Nephron progenitor cell (in vitro differentiated cells): Measurements from ENCODE around the gene EXTL1.

ENCODE experiments used
- DNase-seq: peaks from one replicate; pipeline ENCODE4 v3.0.0; 2021
- H3K27ac Mint-ChIP-seq: 2 replicates; pipeline ENCODE4 v1.8.0; 2021; ENCODE audit warnings: mild to moderate bottlenecking, moderate library complexity, mixed read lengths
- H3K27me3 Mint-ChIP-seq: 2 replicates; pipeline ENCODE4 v1.8.0; 2021; ENCODE audit warnings: mild to moderate bottlenecking, low read depth, mixed read lengths; ENCODE audit not compliant: poor library complexity
- H3K36me3 Mint-ChIP-seq: 2 replicates; pipeline ENCODE4 v1.8.0; 2021; ENCODE audit warnings: low read depth, mixed read lengths
- H3K4me1 Mint-ChIP-seq: 2 replicates; pipeline ENCODE4 v1.8.0; 2021; ENCODE audit warnings: mixed read lengths
- H3K4me3 Mint-ChIP-seq: 2 replicates; pipeline ENCODE4 v1.8.0; 2021; ENCODE audit warnings: mild to moderate bottlenecking, moderate library complexity, mixed read lengths
- H3K9me3 Mint-ChIP-seq: 2 replicates; pipeline ENCODE4 v1.8.0; 2021; ENCODE audit warnings: mild to moderate bottlenecking, moderate library complexity, mixed read lengths
- TF ChIP-seq, protein P1 (sequence below): fragments of 200-600 bp; sonication (generic); IDR thresholded peaks from 2 replicates; pipeline ENCODE4 v1.5.0; 2021; ENCODE audit warnings: antibody characterized with exemption

EXTL1 gene

DNA sequence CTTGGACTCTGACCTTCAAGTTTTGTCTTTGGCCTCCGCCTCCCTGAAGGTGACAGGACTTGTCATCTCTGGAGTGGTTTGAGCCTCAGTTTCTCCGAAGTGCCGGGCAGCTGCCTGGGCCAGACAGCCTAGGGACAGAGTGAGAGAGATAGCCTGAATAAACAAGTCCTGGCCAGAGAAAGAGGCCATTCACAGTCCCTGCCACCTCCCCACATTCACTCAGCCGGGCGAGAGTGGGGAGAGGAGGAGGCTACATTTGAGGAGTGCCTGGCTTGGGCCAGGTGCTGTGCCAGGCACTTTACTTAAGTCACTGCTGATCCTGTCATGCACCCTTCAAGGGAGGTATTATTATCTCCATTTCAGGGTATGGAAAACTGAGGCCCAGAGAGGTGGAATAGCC lies 3.5 kb downstream of the EXTL1 start:
- Mint-ChIP-seq H3K4me3 (no peak overlapping the region), H3K36me3 (no peaks in the 10 kb centered on the region), H3K9me3 (no peaks in the 10 kb centered on the region), H3K4me1 (peaks cover 50% of the 10 kb centered on the region), H3K27ac (no peak overlapping the region), H3K27me3 (peaks cover 3% of the 10 kb centered on the region)
- no peak for DNase-seq
- TF ChIP-seq, protein P1, sequence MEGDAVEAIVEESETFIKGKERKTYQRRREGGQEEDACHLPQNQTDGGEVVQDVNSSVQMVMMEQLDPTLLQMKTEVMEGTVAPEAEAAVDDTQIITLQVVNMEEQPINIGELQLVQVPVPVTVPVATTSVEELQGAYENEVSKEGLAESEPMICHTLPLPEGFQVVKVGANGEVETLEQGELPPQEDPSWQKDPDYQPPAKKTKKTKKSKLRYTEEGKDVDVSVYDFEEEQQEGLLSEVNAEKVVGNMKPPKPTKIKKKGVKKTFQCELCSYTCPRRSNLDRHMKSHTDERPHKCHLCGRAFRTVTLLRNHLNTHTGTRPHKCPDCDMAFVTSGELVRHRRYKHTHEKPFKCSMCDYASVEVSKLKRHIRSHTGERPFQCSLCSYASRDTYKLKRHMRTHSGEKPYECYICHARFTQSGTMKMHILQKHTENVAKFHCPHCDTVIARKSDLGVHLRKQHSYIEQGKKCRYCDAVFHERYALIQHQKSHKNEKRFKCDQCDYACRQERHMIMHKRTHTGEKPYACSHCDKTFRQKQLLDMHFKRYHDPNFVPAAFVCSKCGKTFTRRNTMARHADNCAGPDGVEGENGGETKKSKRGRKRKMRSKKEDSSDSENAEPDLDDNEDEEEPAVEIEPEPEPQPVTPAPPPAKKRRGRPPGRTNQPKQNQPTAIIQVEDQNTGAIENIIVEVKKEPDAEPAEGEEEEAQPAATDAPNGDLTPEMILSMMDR, result no peak

- Mint-ChIP-seq H3K27ac (no peak overlapping the region), H3K4me3 (no peak overlapping the region), H3K36me3 (no peaks in the 10 kb centered on the region), H3K27me3 (peaks cover 3% of the 10 kb centered on the region), H3K9me3 (no peaks in the 10 kb centered on the region), H3K4me1 (peaks cover 46% of the 10 kb centered on the region)
- TF ChIP-seq, protein P1, result no peak
- no peak for DNase-seq
Measured at GRCh38 chr1:26025517-26025916, 3.9 kb downstream of the EXTL1 start.

DNA sequence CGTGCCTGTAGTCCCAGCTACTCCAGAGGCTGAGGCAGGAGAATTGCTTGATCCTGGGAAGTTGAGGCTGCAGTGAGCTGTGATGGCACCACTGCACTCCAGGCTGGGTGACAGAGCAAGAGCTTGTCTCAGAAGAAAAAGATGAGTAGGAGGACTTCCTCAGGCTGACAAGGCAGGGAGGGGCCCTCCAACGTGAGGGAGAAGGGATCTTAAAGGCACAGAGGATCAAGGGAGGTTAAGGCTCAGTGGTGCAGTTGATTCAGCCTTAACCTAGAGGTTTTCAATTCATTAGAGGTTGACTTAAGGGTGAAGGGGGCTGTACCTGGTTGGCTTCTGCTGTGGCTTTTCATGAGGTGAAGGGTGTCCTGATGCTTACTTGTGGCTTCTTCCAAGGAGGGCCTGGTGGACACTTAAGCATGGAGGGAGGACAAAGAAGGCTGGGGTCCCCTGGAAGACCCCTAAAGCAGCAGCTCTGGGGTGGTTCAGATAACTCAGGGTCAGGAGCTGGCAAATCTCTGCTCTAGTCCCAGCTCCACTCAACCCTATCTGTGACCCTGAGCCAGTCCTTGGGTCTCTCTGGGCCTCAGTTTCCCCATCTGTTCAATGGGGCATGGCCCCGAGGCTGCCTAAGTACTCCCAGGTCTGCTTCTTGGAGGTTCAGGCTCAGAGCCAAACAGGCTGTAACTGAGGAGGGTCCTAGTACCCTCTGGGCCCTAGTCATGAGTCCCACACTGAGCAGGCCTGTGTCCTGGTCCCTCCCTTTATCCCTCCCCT lies 6.3 kb downstream of the EXTL1 start:
- H3K36me3 Mint-ChIP-seq, result no peaks in the 10 kb centered on the region
- H3K27ac Mint-ChIP-seq, result peak overlapping the region; percentile 86
- no peak overlapping the region for H3K4me3 Mint-ChIP-seq
- peaks cover 43% of the 10 kb centered on the region for H3K4me1 Mint-ChIP-seq
- no peaks in the 10 kb centered on the region for H3K27me3 Mint-ChIP-seq
- no peaks in the 10 kb centered on the region for H3K9me3 Mint-ChIP-seq
- TF ChIP-seq, protein P1, result no peak
- DNase-seq, result no peak

DNA sequence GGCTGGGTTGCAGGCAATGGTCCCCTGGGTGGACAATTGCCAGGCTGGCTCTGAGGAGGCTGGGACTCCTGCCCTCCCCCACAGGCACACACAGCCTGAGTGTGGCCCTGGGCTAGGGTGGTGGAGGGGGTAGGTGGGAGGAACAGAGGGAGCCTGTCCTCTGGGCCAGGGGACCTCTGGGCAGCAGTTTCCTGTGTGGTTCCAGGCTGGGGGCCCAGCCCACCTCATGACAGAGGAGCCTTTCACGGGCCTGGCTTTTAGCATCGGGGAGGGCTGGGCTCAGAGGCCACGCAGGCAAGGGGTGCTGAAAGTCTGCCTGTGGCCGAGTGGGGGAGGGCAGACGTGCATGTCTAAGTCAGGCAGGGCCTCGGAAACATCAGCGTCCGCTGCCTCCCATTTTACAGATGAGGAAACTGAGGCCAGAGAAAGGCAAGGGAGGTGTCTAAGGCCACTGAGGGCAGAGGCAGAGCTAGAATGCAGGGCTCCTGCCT lies 7.0 kb downstream of the EXTL1 start:
- Mint-ChIP-seq H3K9me3 (no peaks in the 10 kb centered on the region), H3K36me3 (no peaks in the 10 kb centered on the region), H3K4me3 (no peak overlapping the region), H3K27ac (no peak overlapping the region), H3K4me1 (peaks cover 37% of the 10 kb centered on the region), H3K27me3 (no peaks in the 10 kb centered on the region)
- DNase-seq, result no peak
- TF ChIP-seq, protein P1, result no peak

DNA sequence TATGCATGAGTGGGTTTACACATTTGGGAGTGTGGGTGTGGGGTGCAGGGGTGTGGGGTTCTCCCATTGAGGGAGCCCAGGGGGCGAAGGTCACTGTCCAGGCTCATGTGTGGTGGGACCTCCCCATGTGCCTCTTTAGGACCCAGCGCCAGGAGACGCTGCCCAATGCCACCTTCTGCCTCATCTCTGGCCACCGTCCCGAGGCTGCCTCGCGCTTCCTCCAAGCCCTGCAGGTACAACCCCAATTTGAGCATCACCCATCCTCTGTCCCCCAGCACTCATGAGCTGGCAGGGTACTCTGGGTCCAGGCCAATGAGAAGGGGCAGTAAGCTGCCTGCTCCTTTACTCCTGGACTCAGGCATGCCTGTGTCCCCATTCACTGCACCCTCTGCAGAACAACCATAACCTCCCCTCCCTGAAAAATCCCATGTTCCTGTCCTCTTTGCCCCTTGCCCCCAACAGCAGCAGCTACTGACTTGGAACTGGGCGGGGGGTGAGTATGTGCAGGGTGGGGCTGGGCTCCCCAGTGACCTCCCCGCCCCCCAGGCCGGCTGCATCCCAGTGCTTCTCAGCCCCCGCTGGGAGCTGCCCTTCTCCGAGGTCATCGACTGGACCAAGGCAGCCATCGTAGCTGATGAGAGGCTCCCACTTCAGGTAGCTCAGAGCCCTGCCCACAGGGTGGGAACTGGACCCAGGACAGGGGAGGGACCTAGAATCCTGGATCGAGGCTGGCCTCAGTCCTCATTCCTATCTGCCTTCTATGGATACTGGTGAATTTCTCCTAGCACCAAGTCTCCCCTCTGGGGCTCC lies 7.7 kb downstream of the EXTL1 start:
- Mint-ChIP-seq H3K27ac (no peak overlapping the region), H3K9me3 (no peaks in the 10 kb centered on the region), H3K4me1 (peaks cover 34% of the 10 kb centered on the region), H3K27me3 (no peaks in the 10 kb centered on the region), H3K4me3 (no peak overlapping the region), H3K36me3 (no peaks in the 10 kb centered on the region)
- TF ChIP-seq, protein P1, result no peak
- DNase-seq, result no peak
